Measurements from ENCODE around the gene YAF2. TPM values are rescaled to one million over a fixed set of nuclear protein-coding genes. Genes with fewer than 3 reads are reported as not detected.
"Not testable (repeated sequence)": the region's sequence is repeated elsewhere in the genome, so short reads cannot be mapped to it uniquely, and the experiment has no call there.

The YAF2 gene
- total RNA-seq, 1 experiment from 2014 or later, result 12.2 TPM

- DNase-seq (ENCODE audit: low read depth), result peak; percentile 12
- in situ Hi-C loops (cut with HindIII; ENCODE audit: low pct_unique_long_range_greater_than_20kb, low sequenced_read_pairs), result no loop called here
Observed at GRCh38 chr12:42213954-42214426, 24.1 kb downstream of the YAF2 start.

GRCh38 chr12:42213023-42213422 lies 25.0 kb downstream of the YAF2 start:
- in situ Hi-C loops (cut with HindIII; ENCODE audit: low pct_unique_long_range_greater_than_20kb, low sequenced_read_pairs), result no loop called here
- peak; percentile 39 for DNase-seq (ENCODE audit: low read depth)

- no peak for DNase-seq (ENCODE audit: low read depth)
- in situ Hi-C loops (cut with HindIII; ENCODE audit: low pct_unique_long_range_greater_than_20kb, low sequenced_read_pairs), result no loop called here
Observed at GRCh38 chr12:42208574-42208973, 29.5 kb downstream of the YAF2 start.

GRCh38 chr12:42204819-42205218 lies 33.2 kb downstream of the YAF2 start:
- no peak for DNase-seq (ENCODE audit: low read depth)
- in situ Hi-C loops (cut with HindIII; ENCODE audit: low pct_unique_long_range_greater_than_20kb, low sequenced_read_pairs), result no loop called here

- in situ Hi-C loops (cut with HindIII; ENCODE audit: low pct_unique_long_range_greater_than_20kb, low sequenced_read_pairs), result no loop called here
- DNase-seq (ENCODE audit: low read depth), result no peak
Observed at GRCh38 chr12:42204362-42204761, 33.7 kb downstream of the YAF2 start.

GRCh38 chr12:42201063-42201462 lies 37.0 kb downstream of the YAF2 start:
- in situ Hi-C loops (cut with HindIII; ENCODE audit: low pct_unique_long_range_greater_than_20kb, low sequenced_read_pairs), result no loop called here

GRCh38 chr12:42199007-42199406 lies 39.0 kb downstream of the YAF2 start:
- DNase-seq (ENCODE audit: low read depth), result no peak
- in situ Hi-C loops (cut with HindIII; ENCODE audit: low pct_unique_long_range_greater_than_20kb, low sequenced_read_pairs), result no loop called here

More at GRCh38 chr12:42201063-42201462, 37.0 kb downstream of the YAF2 start:
- DNase-seq (ENCODE audit: low read depth), result no peak

GRCh38 chr12:42196723-42197603 lies 41.1 kb downstream of the YAF2 start:
- in situ Hi-C loops (cut with HindIII; ENCODE audit: low pct_unique_long_range_greater_than_20kb, low sequenced_read_pairs), result no loop called here
- DNase-seq (ENCODE audit: low read depth), result no peak

GRCh38 chr12:42192686-42193085 lies 45.4 kb downstream of the YAF2 start:
- in situ Hi-C loops (cut with HindIII; ENCODE audit: low pct_unique_long_range_greater_than_20kb, low sequenced_read_pairs), result no loop called here
- no peak for DNase-seq (ENCODE audit: low read depth)

GRCh38 chr12:42192258-42192657 lies 45.8 kb downstream of the YAF2 start:
- DNase-seq (ENCODE audit: low read depth), result no peak
- in situ Hi-C loops (cut with HindIII; ENCODE audit: low pct_unique_long_range_greater_than_20kb, low sequenced_read_pairs), result no loop called here

GRCh38 chr12:42190376-42190775 lies 47.7 kb downstream of the YAF2 start:
- DNase-seq (ENCODE audit: low read depth), result no peak
- in situ Hi-C loops (cut with HindIII; ENCODE audit: low pct_unique_long_range_greater_than_20kb, low sequenced_read_pairs), result no loop called here

- DNase-seq (ENCODE audit: low read depth); in situ Hi-C loops (cut with HindIII; ENCODE audit: low pct_unique_long_range_greater_than_20kb, low sequenced_read_pairs): not testable (repeated sequence)
Observed at GRCh38 chr12:42188275-42188674, 49.8 kb downstream of the YAF2 start.

- DNase-seq (ENCODE audit: low read depth), result no peak
- in situ Hi-C loops (cut with HindIII; ENCODE audit: low pct_unique_long_range_greater_than_20kb, low sequenced_read_pairs), result no loop called here
Observed at GRCh38 chr12:42187799-42188198, 50.2 kb downstream of the YAF2 start.

GRCh38 chr12:42186793-42187192 lies 51.3 kb downstream of the YAF2 start:
- no peak for DNase-seq (ENCODE audit: low read depth)
- in situ Hi-C loops (cut with HindIII; ENCODE audit: low pct_unique_long_range_greater_than_20kb, low sequenced_read_pairs), result no loop called here

GRCh38 chr12:42182394-42182793 lies 55.7 kb downstream of the YAF2 start:
- DNase-seq (ENCODE audit: low read depth), result no peak
- in situ Hi-C loops (cut with HindIII; ENCODE audit: low pct_unique_long_range_greater_than_20kb, low sequenced_read_pairs), result no loop called here

GRCh38 chr12:42180990-42181596 lies 57.0 kb downstream of the YAF2 start:
- peak; percentile 13 for DNase-seq (ENCODE audit: low read depth)
- in situ Hi-C loops (cut with HindIII; ENCODE audit: low pct_unique_long_range_greater_than_20kb, low sequenced_read_pairs), result no loop called here

- DNase-seq (ENCODE audit: low read depth), result no peak
- in situ Hi-C loops (cut with HindIII; ENCODE audit: low pct_unique_long_range_greater_than_20kb, low sequenced_read_pairs), result no loop called here
Observed at GRCh38 chr12:42178101-42178500, 59.9 kb downstream of the YAF2 start.

GRCh38 chr12:42174978-42175377 lies 63.1 kb downstream of the YAF2 start:
- in situ Hi-C loops (cut with HindIII; ENCODE audit: low pct_unique_long_range_greater_than_20kb, low sequenced_read_pairs), result no loop called here
- DNase-seq (ENCODE audit: low read depth), result no peak

- DNase-seq (ENCODE audit: low read depth), result no peak
- in situ Hi-C loops (cut with HindIII; ENCODE audit: low pct_unique_long_range_greater_than_20kb, low sequenced_read_pairs), result no loop called here
Observed at GRCh38 chr12:42173961-42174521, 64.0 kb downstream of the YAF2 start.

Data from Caki2 (cell line).